ENCODE data around the gene H2BW2.
"Not testable (repeated sequence)": the region's sequence is repeated elsewhere in the genome, so short reads cannot be mapped to it uniquely, and the experiment has no call there.

The H2BW2 gene

GRCh38 chrX:104041003-104041402, 1.2 kb downstream of the H2BW2 start:
- in situ Hi-C loops (cut with HindIII; ENCODE audit: low sequenced_read_pairs), result no loop called here
- TF ChIP-seq CTCF (IDR thresholded peaks at IDR 0.05; ENCODE audit: low read depth, low read length), result no peak
- DNase-seq (ENCODE audit: low read depth, low spot score), result no peak
- no peak overlapping the region for H3K4me3 ChIP-seq (ENCODE audit: low read depth, low read length)

- DNase-seq (ENCODE audit: low read depth, low spot score), result no peak
- no peak for TF ChIP-seq CTCF (IDR thresholded peaks at IDR 0.05; ENCODE audit: low read depth, low read length)
- in situ Hi-C loops (cut with HindIII; ENCODE audit: low sequenced_read_pairs), result no loop called here
- H3K4me3 ChIP-seq (ENCODE audit: low read depth, low read length), result no peak overlapping the region
These were observed 5.9 kb downstream of the H2BW2 start for GRCh38 chrX:104045642-104046041.

- H3K4me3 ChIP-seq (ENCODE audit: low read depth, low read length), result no peak overlapping the region
- no peak for TF ChIP-seq CTCF (IDR thresholded peaks at IDR 0.05; ENCODE audit: low read depth, low read length)
- in situ Hi-C loops (cut with HindIII; ENCODE audit: low sequenced_read_pairs), result no loop called here
- DNase-seq (ENCODE audit: low read depth, low spot score), result no peak
These were observed 7.4 kb downstream of the H2BW2 start for GRCh38 chrX:104047171-104047570.

GRCh38 chrX:104054956-104055355, 15.2 kb downstream of the H2BW2 start:
- in situ Hi-C loops (cut with HindIII; ENCODE audit: low sequenced_read_pairs); H3K4me3 ChIP-seq (ENCODE audit: low read depth, low read length); DNase-seq (ENCODE audit: low read depth, low spot score): not testable (repeated sequence)

GRCh38 chrX:104062636-104063035, 22.9 kb downstream of the H2BW2 start:
- in situ Hi-C loops (cut with HindIII; ENCODE audit: low sequenced_read_pairs); DNase-seq (ENCODE audit: low read depth, low spot score); H3K4me3 ChIP-seq (ENCODE audit: low read depth, low read length): not testable (repeated sequence)

- DNase-seq (ENCODE audit: low read depth, low spot score); H3K4me3 ChIP-seq (ENCODE audit: low read depth, low read length); in situ Hi-C loops (cut with HindIII; ENCODE audit: low sequenced_read_pairs): not testable (repeated sequence)
These were observed 36.2 kb downstream of the H2BW2 start, which contains the start of gene TMSB15C for GRCh38 chrX:104075778-104076445. Gene TMSB15C, minus strand, starts transcription at chrX:104076236.

GRCh38 chrX:104077854-104078253, 38.1 kb downstream of the H2BW2 start:
- DNase-seq (ENCODE audit: low read depth, low spot score); in situ Hi-C loops (cut with HindIII; ENCODE audit: low sequenced_read_pairs): not testable (repeated sequence)

GRCh38 chrX:104084063-104084462, 44.3 kb downstream of the H2BW2 start:
- in situ Hi-C loops (cut with HindIII; ENCODE audit: low sequenced_read_pairs), result no loop called here

More at GRCh38 chrX:104077854-104078253, 38.1 kb downstream of the H2BW2 start:
- not testable (repeated sequence) for H3K4me3 ChIP-seq (ENCODE audit: low read depth, low read length)

More at GRCh38 chrX:104084063-104084462, 44.3 kb downstream of the H2BW2 start:
- no peak for DNase-seq (ENCODE audit: low read depth, low spot score)
- no peak for TF ChIP-seq CTCF (IDR thresholded peaks at IDR 0.05; ENCODE audit: low read depth, low read length)
- H3K4me3 ChIP-seq (ENCODE audit: low read depth, low read length), result no peak overlapping the region
